MCF 10A (cell line): ENCODE measurements around the gene RNF11. TPM values are rescaled to one million over a fixed set of nuclear protein-coding genes. Genes with fewer than 3 reads are reported as not detected.

Experiments used
- BruUV-seq: library from RNA; stranded (reverse); fragments of 400-500 nt; replicated peaks from 2 replicates; lab custom pipeline; 2021; lab: Mats Ljungman, UMichigan
- CTCF ChIA-PET: fragments of 300-600 bp; sonication (Branson Sonifier 250); formaldehyde crosslinking; extraction: SDS; loops from one replicate; lab custom pipeline; 2021; ENCODE audit warnings: antibody characterized with exemption, inconsistent platforms; lab: Yijun Ruan, JAX
- POLR2A ChIA-PET: fragments of 300-600, 350-650 bp; sonication (Branson Sonifier 250); formaldehyde crosslinking; extraction: SDS; loops from one replicate; lab custom pipeline; 2020; ENCODE audit warnings: antibody characterized with exemption, inconsistent platforms; lab: Yijun Ruan, JAX
- DNase-seq: peaks from one replicate; pipeline ENCODE4 v3.0.0-alpha.2; 2018; ENCODE audit not compliant: unreplicated experiment
- H3K27ac Mint-ChIP-seq: one replicate; pipeline ENCODE4 v1.8.0; 2022; ENCODE audit warnings: mild to moderate bottlenecking, low read depth, mixed read lengths; ENCODE audit not compliant: unreplicated experiment
- H3K27me3 Mint-ChIP-seq: one replicate; pipeline ENCODE4 v1.8.0; 2022; ENCODE audit warnings: mixed read lengths; ENCODE audit not compliant: insufficient read depth, unreplicated experiment
- H3K36me3 Mint-ChIP-seq: one replicate; pipeline ENCODE4 v1.8.0; 2022; ENCODE audit warnings: mild to moderate bottlenecking, moderate library complexity, mixed read lengths; ENCODE audit not compliant: insufficient read depth, unreplicated experiment
- H3K4me1 Mint-ChIP-seq: one replicate; pipeline ENCODE4 v1.8.0; 2022; ENCODE audit warnings: mixed read lengths; ENCODE audit not compliant: insufficient read depth, unreplicated experiment
- H3K4me3 Mint-ChIP-seq: one replicate; pipeline ENCODE4 v1.8.0; 2022; ENCODE audit warnings: mild to moderate bottlenecking, moderate library complexity, mixed read lengths; ENCODE audit not compliant: unreplicated experiment
- H3K9me3 Mint-ChIP-seq: one replicate; pipeline ENCODE4 v1.8.0; 2022; ENCODE audit warnings: mixed read lengths; ENCODE audit not compliant: unreplicated experiment
- intact Hi-C: fragments of 100-400 bp; cut with micrococcal nuclease; formaldehyde crosslinking; loops from 2 replicates; pipeline ENCODE4 v1.14.1; 2022
- total RNA-seq: library from RNA; stranded (reverse); gene quantifications from 2 replicates; pipeline ENCODE4 v1.2.3, GENCODE V29; 2022
- TF ChIP-seq, protein P1 (sequence below): fragments of 200-600 bp; IDR thresholded peaks from one replicate; pipeline ENCODE4 v1.8.0; 2022; ENCODE audit warnings: antibody characterized with exemption, mild to moderate bottlenecking; ENCODE audit not compliant: unreplicated experiment

Gene RNF11
- total RNA-seq, 1 experiment from 2014 or later, result 73.1 TPM

DNA sequence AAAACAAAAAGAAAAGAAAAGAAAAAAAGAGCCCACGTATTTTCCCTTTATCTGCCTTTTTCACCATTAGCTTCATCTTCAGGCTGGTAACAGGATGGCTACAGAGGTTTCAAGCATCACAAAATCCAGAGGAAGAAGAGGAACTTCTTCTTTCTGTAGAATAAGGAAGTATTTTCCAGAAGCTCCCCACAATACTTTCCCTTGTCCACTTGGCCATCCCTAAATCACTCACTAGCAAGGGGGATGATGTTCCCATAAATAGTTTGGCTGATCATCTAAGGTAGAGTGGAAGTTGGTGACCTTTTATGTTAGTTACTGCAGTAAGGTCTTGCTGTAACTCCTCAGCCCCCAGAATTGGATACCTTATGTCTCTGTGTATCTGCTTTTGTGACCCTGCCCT is 45.1 kb upstream of the RNF11 start:
- Mint-ChIP-seq H3K36me3 (no peaks in the 10 kb centered on the region), H3K9me3 (no peaks in the 10 kb centered on the region), H3K4me3 (no peak overlapping the region), H3K27ac (no peak overlapping the region), H3K4me1 (no peaks in the 10 kb centered on the region), H3K27me3 (no peaks in the 10 kb centered on the region)
- intact Hi-C loops, result no loop called here
- ChIA-PET CTCF (interaction anchor here (0.7 to 8.4 kb wide), 40 partner anchors 11 to 822 kb away, joined by 3 to 76 read pairs (median 5); partner anchors contain the start of genes FAF1 and RNF11), POLR2A (interaction anchor here (0.6 to 1.0 kb wide), 3 partner anchors 45 to 232 kb away, joined by 3 read pairs; partner anchors contain the start of gene RNF11)
- no peak for DNase-seq
- TF ChIP-seq, protein P1, sequence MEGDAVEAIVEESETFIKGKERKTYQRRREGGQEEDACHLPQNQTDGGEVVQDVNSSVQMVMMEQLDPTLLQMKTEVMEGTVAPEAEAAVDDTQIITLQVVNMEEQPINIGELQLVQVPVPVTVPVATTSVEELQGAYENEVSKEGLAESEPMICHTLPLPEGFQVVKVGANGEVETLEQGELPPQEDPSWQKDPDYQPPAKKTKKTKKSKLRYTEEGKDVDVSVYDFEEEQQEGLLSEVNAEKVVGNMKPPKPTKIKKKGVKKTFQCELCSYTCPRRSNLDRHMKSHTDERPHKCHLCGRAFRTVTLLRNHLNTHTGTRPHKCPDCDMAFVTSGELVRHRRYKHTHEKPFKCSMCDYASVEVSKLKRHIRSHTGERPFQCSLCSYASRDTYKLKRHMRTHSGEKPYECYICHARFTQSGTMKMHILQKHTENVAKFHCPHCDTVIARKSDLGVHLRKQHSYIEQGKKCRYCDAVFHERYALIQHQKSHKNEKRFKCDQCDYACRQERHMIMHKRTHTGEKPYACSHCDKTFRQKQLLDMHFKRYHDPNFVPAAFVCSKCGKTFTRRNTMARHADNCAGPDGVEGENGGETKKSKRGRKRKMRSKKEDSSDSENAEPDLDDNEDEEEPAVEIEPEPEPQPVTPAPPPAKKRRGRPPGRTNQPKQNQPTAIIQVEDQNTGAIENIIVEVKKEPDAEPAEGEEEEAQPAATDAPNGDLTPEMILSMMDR, result no peak
- no TSS peak for BruUV-seq

DNA sequence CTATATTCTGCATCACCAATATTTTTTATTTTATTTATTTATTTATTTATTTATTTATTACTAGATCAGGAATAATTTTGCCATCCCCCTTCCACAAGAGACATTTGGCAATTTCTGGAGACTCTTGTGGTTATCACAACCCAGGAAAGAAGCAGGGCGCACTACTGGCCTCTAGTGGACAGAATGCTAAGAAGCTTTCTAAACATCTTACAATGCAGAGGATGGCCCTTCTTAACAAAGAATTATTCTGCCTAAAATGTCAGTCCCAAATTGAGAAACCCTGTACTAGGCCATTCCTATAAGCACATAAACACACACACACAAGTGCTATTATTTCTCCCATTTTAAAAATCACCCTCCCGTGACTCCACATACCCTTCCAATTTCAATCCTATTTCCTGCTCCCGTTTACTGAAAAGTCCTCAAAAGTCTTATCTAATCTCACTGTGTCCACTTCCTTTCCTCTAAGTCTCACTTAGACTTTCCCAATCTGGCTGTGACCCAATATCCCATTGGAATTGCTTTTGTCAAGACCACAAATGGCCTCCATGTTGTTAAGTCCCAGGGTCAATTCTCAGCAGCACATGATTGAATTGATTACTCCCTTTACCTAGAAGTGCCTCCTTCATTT is 43.7 kb upstream of the RNF11 start:
- H3K36me3 Mint-ChIP-seq, result no peaks in the 10 kb centered on the region
- ChIA-PET CTCF (interaction anchor here (0.6 to 8.4 kb wide), 44 partner anchors 10 to 768 kb away, joined by 3 to 76 read pairs (median 5); partner anchors contain the start of genes CDKN2C, FAF1 and RNF11), POLR2A (interaction anchor here (1.4 kb wide), 1 partner anchor 219 kb away, joined by 5 read pairs; no protein-coding TSS in a partner anchor)
- no peaks in the 10 kb centered on the region for H3K27me3 Mint-ChIP-seq
- H3K4me1 Mint-ChIP-seq, result no peaks in the 10 kb centered on the region
- no peak overlapping the region for H3K4me3 Mint-ChIP-seq
- H3K27ac Mint-ChIP-seq, result no peak overlapping the region
- TF ChIP-seq, protein P1, result peak; percentile 68
- BruUV-seq, result no TSS peak
- DNase-seq, result peak; percentile 79
- intact Hi-C loops, result loop anchor here (1.0 kb wide), 1 partner anchor 105 kb away; no protein-coding TSS in a partner anchor
- no peaks in the 10 kb centered on the region for H3K9me3 Mint-ChIP-seq

DNA sequence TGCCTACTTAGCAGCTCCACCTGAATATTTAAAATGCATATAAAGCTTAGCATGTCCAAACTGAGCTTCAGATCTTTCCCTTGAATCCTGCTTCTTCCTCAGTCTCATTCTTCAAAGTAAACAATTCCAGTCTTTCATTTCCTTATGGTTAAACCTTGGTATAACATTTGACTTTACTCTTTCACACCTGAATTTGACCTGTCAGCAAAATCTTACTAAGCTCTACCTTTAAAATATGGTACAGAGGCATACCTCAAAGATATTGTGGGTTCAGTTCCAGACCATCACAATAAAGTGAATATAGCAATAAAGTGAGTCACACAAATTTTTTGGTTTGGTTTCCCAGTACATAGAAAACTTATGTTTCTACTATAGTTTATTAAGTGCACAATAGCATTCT is 42.5 kb upstream of the RNF11 start:
- POLR2A ChIA-PET, result interaction anchor here (0.8 to 0.9 kb wide), 2 partner anchors 42 to 233 kb away, joined by 3 to 4 read pairs; partner anchors contain the start of genes FAF1 and RNF11
- TF ChIP-seq, protein P1, result no peak
- no TSS peak for BruUV-seq
- no peak overlapping the region for H3K27ac Mint-ChIP-seq
- H3K4me3 Mint-ChIP-seq, result no peak overlapping the region
- CTCF ChIA-PET, result interaction anchor here (0.6 to 8.4 kb wide), 27 partner anchors 9 to 515 kb away, joined by 3 to 76 read pairs (median 5); no protein-coding TSS in a partner anchor
- H3K27me3 Mint-ChIP-seq, result no peaks in the 10 kb centered on the region
- intact Hi-C loops, result no loop called here
- H3K4me1 Mint-ChIP-seq, result no peaks in the 10 kb centered on the region
- no peak for DNase-seq
- H3K9me3 Mint-ChIP-seq, result no peaks in the 10 kb centered on the region
- no peaks in the 10 kb centered on the region for H3K36me3 Mint-ChIP-seq

DNA sequence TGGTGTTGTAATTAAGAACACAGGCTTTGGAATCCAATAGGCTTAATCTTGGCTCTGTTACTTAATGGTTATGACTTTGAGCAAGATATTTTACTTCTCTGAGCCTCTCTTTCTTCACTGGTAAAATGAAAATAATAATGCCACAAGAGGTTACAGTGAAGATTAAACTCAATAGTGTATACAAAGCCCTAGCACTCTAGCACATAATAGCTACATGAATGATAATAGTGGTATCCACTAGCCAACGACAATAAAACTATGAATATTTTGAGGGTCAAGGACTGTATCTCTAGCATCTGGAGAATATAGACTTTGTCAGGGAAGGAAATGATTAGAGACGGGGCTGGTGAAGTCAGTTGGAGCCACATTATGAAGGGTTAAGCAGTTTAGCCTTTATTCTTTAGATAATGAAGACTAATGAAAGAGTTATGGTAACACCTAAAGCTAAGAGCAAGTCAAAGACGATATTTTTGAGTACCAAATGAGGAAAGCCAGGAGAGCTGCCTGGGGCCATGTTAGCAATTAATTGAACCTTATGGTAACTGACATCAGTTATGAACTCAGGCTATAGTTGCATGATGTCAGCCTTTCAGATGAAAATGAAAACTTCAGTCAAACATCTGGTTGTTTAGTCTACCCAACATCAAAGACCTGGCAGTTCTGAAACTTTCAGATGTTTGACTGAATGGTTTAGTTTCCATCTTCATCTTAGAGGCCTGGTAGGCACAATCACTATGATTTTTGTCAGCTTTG is 32.8 kb upstream of the RNF11 start:
- no peaks in the 10 kb centered on the region for H3K9me3 Mint-ChIP-seq
- H3K36me3 Mint-ChIP-seq, result no peaks in the 10 kb centered on the region
- ChIA-PET CTCF (interaction anchor here (0.6 to 3.9 kb wide), 3 partner anchors 11 to 1845 kb away, joined by 6 to 24 read pairs (median 8); no protein-coding TSS in a partner anchor), POLR2A (no interaction called here)
- intact Hi-C loops, result no loop called here
- no peak for DNase-seq
- H3K27me3 Mint-ChIP-seq, result no peaks in the 10 kb centered on the region
- TF ChIP-seq, protein P1, result no peak
- no peaks in the 10 kb centered on the region for H3K4me1 Mint-ChIP-seq
- BruUV-seq, result no TSS peak
- no peak overlapping the region for H3K27ac Mint-ChIP-seq
- H3K4me3 Mint-ChIP-seq, result no peak overlapping the region
